Coronary artery (tissue), 2 donors: ENCODE results near the gene LEPR.

Experiments
- DNase-seq: peaks from one replicate; pipeline ENCODE4 v3.0.0-alpha.2; 2017; ENCODE audit warnings: low spot score
- H3K27ac ChIP-seq, 2 donors: fragments of 200-600 bp; sonication (generic); one replicate each; pipeline ENCODE4 v1.5.1; 2016 to 2019
- H3K4me3 ChIP-seq: fragments of 200-600 bp; sonication (generic); 2 replicates; pipeline ENCODE4 v1.5.1; 2016; ENCODE audit warnings: mild to moderate bottlenecking, moderate library complexity
- TF ChIP-seq, protein P1 (sequence below): fragments of 200-600 bp; sonication (generic); IDR thresholded peaks from one replicate; pipeline ENCODE4 v1.5.1; 2019; ENCODE audit warnings: antibody characterized with exemption

The LEPR gene

DNA sequence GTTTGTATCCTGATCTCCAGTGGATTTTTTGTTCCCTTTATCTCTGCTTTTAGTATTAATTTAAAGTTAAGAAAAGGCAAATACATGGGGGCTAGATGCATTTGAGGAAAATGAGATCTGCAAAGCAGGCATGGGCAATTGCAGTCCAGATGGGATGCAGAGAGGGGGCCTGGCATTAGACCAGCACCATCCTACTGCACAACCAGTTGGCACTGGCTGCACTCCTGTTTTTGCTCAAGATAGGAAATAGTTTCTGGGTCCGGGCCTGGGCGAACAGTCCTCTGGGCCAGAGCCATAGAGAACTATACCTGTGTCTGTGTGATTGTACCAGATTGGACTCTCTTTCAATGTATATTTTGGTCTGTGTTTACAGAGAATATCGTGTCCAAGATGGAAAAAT lies 34.0 kb upstream of the LEPR start:
- DNase-seq = no peak
- Histone ChIP-seq H3K27ac (no peak overlapping the region), H3K4me3 (no peak overlapping the region)
- TF ChIP-seq, protein P1, sequence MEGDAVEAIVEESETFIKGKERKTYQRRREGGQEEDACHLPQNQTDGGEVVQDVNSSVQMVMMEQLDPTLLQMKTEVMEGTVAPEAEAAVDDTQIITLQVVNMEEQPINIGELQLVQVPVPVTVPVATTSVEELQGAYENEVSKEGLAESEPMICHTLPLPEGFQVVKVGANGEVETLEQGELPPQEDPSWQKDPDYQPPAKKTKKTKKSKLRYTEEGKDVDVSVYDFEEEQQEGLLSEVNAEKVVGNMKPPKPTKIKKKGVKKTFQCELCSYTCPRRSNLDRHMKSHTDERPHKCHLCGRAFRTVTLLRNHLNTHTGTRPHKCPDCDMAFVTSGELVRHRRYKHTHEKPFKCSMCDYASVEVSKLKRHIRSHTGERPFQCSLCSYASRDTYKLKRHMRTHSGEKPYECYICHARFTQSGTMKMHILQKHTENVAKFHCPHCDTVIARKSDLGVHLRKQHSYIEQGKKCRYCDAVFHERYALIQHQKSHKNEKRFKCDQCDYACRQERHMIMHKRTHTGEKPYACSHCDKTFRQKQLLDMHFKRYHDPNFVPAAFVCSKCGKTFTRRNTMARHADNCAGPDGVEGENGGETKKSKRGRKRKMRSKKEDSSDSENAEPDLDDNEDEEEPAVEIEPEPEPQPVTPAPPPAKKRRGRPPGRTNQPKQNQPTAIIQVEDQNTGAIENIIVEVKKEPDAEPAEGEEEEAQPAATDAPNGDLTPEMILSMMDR = no peak

- Histone ChIP-seq H3K27ac (no peak overlapping the region), H3K4me3 (no peak overlapping the region)
- TF ChIP-seq, protein P1 = no peak
- DNase-seq = no peak
These were observed 32.6 kb upstream of the LEPR start for GRCh38 chr1:65387821-65388220.

DNA sequence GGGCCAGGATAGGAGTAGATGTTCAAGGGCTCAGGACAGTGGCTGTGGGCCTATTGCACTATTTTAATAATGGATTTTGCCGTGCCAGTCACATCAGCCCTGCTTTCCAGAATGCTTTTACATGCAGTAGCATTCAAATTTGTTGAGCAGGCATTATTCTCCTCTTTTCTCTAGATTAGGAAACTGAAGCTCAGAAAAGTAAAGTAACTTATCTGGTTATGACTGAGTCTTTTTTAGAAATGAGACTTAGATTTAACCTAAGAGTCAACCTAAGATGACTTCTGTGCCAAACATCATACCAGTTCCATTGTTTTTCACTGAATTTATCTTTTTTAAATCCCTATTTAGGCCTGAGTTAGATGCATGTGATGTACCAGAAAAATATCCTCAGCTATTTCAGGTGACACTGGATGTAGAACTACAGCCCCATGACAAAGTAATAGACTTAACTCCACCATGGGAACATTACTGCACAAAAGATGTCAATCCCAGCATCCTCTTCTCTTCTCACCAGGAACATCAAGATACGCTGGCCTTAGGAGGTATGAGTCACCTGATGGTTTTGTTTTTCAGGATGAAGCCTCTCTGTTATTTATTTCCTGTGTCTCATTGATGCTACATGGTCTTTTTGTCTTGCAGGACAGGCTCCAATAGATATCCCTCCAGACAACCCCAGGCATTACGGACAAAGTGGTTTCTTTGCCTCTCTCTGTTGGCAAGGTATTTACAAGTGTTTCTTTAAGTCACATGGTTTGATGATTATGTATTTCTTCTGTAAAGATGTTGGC lies 31.4 kb upstream of the LEPR start:
- DNase-seq = no peak
- no peak overlapping the region for H3K4me3 ChIP-seq
- H3K27ac ChIP-seq = no peak overlapping the region
- TF ChIP-seq, protein P1 = no peak

GRCh38 chr1:65392497-65392896 lies 28.0 kb upstream of the LEPR start:
- Histone ChIP-seq H3K4me3 (no peak overlapping the region), H3K27ac (no peak overlapping the region)
- TF ChIP-seq, protein P1 = no peak
- DNase-seq = no peak

DNA sequence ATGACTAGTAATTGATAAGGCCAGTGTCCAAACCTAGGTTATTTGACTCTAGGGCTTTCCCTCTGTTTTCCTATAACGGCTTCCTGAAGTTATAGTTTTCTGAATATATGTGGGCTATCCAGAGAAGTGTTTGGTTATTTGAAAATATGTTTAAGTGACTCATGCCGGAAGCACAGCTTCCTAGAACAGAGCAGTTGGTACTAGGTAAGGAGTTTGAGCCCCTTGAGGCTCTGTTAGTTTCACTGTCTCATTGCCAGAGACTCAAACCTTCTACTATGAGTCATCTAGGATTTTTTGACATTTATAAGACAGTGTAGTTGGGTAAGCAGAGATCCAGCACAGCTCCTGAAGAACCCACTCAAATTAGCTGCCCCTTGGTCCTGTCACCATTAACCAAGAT lies 27.1 kb upstream of the LEPR start:
- TF ChIP-seq, protein P1 = no peak
- no peak for DNase-seq
- no peak overlapping the region for H3K4me3 ChIP-seq
- H3K27ac ChIP-seq = no peak overlapping the region

DNA sequence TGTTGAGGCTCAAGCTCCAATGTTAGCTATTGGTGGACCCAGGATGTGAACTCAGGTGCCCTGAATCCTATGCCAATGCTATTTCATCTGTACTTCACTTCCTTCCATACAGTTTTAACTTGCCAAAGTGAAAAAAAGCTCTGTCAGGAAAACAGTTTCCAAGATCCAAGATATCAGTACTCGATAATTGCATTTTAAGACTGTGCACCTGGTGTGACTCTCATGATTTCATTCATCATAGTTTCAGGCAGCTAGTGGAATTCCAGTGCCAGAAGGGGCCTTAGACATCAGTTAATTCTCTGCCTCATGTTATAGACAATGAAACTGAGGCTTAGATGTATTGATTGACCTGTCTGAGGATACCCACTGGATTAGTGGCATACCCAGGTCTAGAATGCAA lies 26.5 kb upstream of the LEPR start:
- TF ChIP-seq, protein P1 = no peak
- DNase-seq = no peak
- H3K27ac ChIP-seq = no peak overlapping the region

DNA sequence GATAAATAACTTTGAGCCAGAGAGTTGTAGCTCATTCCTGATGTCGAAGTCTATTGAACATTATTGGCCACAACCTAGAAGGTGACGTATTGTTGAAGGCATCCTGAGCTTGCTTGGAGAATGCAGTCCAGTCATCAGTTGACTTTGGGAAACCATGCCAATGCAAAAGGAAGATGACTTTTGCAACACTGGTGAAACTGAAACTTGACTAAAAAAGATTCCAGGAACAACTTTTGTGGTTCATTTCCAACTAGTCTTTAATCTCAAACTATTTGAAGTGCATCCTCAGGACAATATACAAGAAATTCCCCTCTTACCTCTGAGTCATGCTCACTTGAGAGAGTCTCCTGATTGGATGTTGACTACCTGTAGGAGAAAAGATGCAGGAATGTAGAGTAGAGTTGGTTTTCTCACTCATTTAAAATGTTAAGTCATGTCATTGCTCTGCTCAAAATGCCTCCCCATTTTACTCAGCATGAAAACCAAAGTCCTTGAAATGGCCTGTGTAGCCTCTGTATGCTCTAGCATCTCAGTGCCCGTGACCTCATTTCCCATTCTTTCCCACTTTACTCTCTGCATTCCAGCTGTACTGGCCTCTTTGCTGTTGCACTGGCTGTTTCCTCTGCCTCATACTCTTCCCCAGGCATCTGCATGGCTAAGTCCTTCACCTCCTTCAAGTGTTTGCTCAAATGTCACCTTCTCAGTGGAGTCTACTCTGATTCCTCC lies 24.4 kb upstream of the LEPR start:
- TF ChIP-seq, protein P1 = no peak

More for the DNA sequence above, 26.5 kb upstream of the LEPR start:
- H3K4me3 ChIP-seq = no peak overlapping the region

More for the DNA sequence above, 24.4 kb upstream of the LEPR start:
- no peak overlapping the region for H3K4me3 ChIP-seq
- DNase-seq = no peak
- H3K27ac ChIP-seq = no peak overlapping the region
